T-helper 2 cell (primary cell): ENCODE measurements around the gene SIX2.
"Not testable (repeated sequence)": the region's sequence is repeated elsewhere in the genome, so short reads cannot be mapped to it uniquely, and the experiment has no call there.

Experiments used
- DNase-seq, 5 experiments: peaks; one replicate each; pipeline versions ENCODE4 v3.0.0 to v3.0.0-alpha.2; 2012 to 2022
- total RNA-seq, 2 donors: gene quantifications; one replicate each; lab custom pipeline; 2026; lab: John Stamatoyannopoulos, UW

SIX2 gene
- 0 to 0.20 reads per million in 2 donors for total RNA-seq

DNA sequence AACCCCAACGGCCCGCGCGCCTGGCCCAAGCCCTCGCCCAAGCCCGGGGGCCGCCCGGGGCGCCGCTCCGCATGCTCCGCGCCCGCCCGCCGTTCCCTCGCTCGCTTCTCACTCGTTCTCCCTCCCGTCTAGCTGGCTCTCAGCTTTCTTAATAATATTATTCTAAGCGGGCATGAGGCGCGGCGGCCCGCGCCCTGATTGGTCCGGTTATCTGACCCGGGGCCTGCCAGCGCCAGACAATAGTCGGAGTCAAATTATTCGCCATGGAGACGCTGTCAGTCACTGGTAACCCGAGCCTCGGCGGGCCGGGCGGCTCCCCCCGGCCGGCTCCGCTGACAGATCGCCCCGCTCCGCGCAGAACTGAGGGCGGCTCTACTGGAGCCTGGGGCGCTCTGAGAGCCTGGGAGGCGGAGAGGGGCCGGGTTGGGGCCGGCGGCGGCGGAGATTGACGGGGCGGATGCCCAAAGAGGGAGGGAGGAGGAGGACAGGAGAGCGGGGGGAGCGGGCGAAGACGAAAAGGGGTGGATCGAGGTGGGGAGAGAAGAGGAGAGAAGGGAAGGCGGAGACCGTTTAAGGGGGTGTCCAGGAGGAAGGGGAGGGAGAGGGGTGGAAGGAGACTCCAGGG, at the start of gene SIX2:
SIX2 (minus strand) TSS at position 150 of the 625 bp plus-strand sequence. CDS start 342 bp downstream, outside the sequence.
- DNase-seq = peak in 1 of 5 experiments; percentile 22

DNA sequence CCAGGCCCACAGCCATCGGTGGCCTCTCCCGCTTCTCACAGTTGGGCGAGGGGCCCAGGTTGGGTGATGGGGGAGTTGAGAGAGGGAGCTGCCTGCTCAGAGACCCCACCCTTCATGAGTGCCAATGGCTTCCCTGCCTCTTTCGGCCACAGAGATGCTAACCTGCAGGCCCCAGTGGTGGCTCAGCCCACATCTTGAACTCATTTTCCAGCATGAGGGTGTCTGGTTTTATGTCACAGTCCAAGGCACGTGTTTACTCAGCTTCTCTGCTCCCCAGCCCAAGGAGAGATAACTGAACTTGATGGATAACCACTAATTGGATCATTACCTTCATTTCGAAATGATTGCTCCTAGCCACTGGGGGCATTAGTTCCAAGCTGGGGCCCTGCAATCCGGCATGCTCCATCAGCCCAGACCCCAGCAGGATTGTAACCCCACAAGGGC, 45.9 kb upstream of the SIX2 start:
- no peak for DNase-seq

DNA sequence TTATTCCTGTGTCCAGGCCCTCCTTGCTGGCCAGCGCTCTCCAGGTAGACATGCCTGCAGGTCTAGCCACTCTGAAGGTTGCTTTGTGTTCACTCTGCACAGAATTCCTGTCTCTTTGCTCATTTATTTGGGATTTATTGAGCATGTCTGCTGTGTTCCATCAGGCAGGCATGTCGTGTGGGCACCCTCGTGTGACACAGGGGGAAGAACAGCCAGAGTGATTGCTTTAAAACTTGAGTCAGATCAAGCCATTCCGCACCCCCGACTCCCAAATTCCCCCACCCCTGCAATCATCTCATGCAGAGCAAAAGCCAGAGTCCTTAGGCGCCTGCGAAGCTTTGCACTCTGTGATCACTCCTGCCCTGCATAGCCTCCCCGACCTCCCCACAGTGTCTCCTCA, 44.7 kb upstream of the SIX2 start:
- DNase-seq = no peak

DNA sequence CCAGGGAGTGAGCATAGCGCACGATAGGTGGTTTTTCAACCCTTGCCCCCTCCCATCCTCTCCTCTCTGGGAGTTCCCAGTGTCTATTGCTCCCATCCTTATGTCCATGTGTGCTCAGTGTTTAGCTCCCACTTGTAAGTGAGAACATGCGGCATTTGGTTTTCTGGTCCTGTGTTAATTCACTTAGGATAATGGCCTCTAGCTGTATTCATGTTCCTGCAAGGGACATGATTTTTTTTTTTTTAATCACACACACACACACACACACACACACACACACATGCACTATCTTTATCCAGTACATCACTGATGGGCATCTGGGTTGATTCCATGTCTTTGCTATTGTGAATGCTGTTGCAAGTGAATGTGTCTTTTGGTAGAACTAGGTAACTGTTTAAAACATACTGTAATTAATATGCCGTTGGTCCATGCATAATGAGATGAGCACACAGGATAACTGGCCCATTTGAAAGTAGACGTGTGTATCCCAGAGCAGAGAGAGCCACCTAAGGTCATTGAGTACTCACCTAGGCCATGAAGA, 43.2 kb upstream of the SIX2 start:
- no peak for DNase-seq

DNA sequence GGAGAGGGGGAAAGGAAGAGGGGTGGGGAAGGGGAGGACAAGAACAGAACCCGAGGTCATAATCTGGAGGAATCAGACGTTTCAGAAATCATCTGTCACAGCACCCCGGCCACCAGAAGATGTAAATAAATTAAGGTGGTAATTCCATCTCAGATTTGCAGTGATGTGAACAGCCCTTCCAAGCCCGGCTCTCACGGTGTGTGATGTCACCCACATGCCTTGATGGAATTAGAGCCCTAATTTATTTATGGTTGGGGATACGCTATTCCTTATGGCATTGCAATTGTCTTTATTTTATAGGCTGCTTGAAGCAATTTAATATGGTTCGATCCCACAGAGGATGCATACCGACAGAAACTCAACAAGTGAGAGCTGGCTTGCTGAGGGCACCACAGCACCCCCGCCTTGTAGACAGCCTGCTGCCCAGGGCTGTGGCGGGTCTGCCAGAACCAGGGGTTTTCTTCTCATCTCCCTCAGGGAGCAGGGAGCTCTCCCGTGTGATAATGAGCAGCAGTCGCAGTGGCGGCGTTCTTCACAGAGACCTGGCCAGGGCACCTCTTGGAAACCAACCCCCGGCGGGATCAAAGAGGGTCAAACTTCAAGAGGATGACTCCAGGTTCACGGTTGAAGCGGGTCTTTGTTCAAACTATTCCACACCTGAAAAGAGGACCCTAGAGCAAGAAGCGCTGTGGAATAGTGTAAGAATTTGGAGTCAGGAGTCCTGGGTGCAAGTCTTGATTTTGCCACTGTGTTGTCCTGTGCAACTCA, 40.5 kb upstream of the SIX2 start:
- DNase-seq = no peak

DNA sequence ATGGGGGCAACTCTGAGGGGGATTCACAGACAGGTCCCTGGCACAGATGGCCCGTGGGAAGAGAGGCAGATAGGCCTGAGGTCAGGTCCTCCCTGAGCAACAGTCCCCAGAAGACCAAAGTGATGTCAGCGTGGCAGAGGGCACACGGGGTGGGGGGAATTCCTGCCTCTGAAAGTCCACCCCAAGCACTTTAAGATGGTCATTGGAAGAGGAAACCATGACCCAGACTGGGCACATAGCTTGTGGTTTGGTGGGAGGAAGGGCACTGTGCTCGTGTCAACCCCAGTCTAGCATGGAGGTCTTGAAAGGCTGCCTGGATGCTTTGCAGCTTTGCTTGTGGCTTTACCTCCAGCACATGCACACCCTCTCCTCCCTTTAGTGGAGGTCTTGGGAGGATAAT, 38.0 kb upstream of the SIX2 start:
- no peak for DNase-seq

DNA sequence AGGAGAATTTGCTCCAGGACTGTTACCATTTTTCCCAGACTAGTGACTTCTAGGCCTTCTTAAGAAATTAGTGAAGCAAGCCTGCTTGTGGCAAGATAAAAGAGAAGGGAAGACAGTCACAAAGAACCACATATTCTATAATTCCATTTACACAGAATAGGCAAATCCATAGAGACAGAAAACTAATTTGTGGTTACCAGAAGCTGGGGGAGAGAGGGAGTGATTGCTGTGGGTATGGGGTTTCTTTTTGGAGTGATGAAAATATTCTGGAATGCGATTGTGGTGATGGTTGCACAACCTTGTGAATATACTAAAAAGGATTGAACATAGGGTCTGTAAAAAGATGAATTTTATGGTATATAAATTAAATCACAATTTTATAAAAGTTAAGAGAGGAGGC, 37.5 kb upstream of the SIX2 start:
- no peak for DNase-seq

DNA sequence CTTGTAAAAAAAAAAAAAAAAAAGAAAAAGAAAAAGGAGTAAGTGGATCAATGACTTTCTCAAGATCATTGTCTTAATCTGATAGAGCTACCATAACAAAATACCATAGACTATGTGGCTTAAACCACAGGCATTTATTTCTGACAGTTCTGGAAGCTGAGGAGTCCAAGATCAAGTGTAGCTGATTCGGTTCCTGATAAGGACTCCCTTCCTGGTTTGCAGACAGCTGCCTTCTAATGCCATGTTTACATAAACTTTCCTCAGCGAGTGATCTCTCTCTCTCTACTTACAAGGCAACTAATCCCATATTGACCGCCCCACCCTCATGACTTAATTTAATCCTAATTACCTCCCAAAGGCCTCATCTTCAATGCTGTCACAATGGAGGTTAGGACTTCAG, 36.5 kb upstream of the SIX2 start:
- no peak for DNase-seq

DNA sequence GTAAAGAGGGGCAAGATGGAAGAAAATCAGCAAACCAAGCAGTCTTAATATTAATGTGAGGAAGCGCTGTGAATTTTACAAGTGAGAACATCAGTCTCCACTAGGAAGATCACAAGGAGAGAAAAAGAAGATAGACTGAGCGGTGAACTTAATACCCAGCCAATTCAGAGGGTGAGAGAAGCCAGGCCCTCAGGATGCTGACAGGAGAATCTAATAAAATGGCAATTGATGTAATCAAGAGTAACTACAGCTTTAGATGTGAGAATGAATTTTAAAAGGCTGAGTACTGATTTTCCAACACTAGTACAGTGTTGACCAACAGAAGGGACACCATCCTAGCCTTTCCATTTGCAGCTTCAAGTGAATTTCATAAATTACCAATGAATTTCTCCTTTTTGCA, 35.7 kb upstream of the SIX2 start:
- no peak for DNase-seq

DNA sequence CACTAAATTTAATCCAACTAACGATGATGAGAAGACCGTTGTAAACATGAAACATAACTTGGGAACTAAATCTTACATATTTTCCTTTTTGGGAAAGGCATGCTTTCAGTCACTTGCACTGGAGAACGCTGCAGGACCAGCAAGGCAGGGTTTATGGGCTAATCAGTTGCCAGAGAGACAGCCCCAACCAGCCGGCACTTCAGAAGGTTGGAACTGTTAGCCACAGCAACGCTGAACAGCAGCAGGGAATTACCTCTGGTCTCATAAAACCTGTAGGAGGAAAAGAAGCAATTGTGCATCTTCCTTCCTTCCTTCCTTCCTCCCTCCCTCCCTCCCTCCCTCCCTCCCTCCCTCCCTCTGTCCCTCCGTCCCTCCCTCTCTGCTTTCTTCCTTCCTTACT, 33.9 kb upstream of the SIX2 start:
- no peak for DNase-seq

DNA sequence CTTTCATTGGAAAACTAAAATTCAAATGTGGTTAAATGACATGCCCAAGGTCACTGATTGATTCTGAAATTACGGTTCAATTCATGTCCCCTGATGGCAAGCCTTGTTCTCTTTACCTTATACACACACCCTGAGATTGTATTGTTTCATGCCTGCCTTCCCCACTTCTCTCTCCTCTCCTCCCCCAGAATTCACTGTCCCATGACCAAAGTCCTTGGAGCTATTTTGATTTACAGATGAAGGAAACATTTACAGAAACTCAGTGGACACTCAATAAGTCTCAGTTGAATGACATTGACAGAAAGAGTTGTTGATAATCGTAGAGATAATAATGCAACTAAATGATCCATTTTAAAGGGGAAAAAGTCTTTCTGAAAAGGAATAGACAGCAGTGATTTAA, 33.1 kb upstream of the SIX2 start:
- no peak for DNase-seq

DNA sequence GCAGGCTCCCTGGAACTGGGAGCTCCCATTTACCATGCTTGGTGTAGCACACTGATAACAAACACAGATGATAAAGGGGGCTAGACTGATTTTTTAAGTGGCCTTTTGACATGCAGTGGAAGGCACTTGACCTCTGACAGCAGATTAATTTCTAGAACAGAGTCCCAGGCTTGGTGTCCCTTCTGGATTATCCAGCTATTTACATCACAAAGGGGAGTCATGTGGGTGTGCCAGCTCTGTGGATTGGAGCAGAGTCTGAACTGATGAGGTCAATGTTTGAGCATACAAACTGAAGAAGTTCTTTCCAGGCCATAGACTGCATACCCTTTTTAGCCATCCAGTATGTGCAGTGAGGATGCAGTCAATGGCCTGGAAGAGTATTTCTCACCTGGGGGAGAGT, 31.5 kb upstream of the SIX2 start:
- DNase-seq = no peak

DNA sequence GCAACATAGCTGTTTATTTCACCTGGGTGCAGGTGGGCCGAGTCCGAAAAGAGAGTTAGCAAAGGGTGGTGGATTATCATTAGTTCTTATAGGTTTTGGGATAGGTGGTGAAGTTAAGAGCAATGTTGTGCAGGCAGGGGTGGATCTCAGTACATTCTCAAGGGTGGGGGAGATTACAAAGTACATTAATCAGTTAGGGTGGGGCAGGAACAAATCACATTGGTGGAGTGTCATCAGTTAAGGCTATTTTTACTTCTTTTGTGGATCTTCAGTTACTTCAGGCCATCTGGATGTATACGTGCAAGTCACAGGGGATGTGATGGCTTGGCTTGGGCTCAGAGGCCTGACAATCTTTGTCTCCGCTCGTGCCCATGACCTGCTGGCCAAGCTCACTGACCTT, 30.6 kb upstream of the SIX2 start:
- DNase-seq = not testable (repeated sequence)

DNA sequence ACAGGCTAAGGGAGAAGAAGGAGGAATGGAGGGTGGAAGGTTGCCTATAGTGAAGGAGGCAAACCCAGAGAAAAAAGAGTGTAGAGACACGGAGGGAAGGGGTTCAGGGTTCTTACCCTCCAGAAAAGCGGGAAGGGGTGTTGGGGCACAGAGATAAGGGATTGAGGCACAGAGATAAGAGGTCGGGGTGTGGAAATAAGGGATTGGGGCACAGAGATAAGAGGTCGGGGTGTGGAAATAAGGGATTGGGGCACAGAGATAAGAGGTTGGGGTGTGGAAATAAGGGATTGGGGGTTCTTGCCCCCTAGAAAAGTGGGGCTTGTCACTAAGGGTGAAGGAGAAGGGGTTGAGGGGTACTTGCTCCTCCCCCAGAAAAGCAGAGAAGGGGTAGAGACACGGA, 29.6 kb upstream of the SIX2 start:
- not testable (repeated sequence) for DNase-seq

DNA sequence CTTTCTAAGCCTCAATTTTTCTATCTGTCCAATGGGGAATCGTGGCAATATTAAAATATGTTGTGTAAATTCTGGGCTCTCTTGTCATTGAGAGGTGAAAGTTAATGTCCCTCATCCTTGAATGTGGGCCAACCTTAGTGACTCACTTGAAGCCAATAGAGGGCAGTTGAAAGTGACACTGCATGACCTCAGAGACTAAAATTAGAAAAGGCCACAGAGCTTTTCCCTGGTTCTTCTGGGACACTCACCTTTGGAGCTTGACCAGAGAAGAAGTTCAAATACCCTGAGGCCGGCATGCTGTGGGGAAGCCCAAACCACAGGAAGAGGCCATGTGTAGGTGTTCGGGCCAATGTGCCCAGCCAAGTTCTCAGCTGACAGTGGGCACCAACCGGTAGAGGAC, 24.1 kb upstream of the SIX2 start:
- no peak for DNase-seq

DNA sequence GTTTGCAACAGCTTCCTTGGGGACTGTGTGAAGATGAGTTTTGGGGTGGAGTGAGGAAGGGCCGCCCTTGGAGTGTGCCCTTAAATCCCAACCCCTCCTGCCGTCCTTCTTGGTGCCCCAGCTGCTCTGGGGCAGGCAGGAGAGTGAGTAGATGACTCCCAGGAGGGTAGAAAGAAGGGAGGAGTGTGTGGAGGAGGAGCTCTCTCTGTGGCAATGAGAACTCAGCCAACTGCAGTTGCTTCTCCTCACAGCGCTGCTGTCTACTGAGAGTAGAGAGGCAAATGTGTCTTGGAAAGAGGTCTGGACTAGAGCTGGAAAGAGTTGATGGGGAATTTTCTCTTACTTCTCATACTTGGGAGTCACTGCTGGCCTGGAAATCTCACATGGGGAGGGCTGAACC, 21.8 kb upstream of the SIX2 start:
- no peak for DNase-seq

DNA sequence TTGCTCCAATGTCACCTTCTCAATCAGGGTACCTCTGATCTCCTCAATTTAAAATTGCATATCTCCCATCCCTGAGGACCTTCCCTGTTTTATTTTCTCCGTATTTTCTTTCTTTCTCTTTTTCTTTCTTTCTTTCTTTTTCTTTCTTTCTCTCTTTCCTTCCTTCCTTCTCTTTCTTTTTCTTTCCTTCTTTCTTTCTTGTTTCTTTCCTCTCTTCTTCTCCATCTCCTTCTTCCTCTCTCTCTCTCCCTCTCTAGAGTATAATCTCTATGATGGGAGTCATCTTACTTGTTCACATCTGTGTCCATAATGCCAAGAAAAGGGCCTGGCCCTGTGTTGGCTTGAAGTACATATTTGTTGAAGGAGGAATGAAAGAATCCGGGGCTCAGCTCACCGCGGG, 21.3 kb upstream of the SIX2 start:
- no peak for DNase-seq

DNA sequence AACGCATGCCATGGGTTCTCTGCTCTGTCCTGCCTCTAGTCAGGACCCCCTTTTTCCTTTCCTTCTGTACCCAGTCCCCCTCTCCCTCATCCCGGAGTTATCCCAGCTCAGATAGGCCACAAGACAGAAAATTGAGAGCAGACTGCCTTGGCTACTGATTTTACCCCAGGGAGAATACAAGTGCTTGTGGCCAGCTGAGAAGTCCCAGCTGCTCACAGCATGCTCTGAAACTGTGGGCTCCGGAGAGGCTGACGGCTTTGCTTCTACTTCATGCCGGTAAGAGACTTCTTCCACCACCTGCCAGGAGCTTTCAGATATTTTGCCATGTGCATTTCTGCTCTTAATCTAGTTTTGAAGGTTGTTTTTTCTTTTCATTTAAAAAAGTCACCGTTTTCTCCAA, 20.0 kb upstream of the SIX2 start:
- no peak for DNase-seq

DNA sequence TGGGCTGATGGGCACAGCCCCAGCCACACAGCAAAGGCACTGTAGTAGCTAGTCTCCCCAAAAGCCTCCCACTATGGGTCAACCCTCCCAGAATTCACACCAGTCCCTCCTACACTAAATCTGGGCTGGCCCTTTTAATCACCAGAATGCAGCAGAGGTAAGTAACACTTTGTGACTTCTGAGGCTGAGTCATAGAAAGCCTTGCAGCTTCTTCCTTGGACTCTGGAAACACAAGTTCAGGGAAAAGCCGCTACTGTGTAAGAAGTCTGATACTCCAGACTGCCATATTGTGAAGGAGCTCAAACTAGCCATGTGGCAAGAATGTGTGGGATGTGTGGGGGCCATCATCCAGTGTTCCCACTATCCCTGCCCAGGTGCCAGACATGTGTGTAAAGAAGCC, 19.0 kb upstream of the SIX2 start:
- DNase-seq = no peak

DNA sequence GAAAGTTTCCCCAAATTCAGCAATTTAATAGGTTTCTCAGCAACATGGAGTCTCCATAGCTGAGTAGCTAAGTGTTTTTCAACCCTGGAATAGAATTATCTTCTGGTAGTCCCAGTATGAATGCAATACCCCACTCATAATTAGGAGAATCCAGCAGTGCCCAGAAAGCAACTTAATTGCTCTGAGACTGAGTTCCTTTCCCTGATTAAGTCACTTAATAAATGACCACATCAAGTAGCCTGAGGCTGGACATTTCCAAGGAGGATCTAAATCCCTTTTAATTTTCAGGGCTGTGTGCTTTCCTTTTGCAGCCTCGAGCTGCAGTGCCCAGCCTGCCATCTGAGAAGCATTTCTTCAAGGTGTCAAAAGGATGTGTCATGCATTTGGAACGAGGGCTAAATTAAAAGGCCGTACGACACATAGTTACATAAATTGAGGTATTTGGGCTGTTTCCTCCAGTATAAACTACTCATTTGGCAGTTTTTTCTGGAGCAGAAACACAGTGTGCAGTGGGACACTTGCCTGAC, 17.7 kb upstream of the SIX2 start:
- no peak for DNase-seq

DNA sequence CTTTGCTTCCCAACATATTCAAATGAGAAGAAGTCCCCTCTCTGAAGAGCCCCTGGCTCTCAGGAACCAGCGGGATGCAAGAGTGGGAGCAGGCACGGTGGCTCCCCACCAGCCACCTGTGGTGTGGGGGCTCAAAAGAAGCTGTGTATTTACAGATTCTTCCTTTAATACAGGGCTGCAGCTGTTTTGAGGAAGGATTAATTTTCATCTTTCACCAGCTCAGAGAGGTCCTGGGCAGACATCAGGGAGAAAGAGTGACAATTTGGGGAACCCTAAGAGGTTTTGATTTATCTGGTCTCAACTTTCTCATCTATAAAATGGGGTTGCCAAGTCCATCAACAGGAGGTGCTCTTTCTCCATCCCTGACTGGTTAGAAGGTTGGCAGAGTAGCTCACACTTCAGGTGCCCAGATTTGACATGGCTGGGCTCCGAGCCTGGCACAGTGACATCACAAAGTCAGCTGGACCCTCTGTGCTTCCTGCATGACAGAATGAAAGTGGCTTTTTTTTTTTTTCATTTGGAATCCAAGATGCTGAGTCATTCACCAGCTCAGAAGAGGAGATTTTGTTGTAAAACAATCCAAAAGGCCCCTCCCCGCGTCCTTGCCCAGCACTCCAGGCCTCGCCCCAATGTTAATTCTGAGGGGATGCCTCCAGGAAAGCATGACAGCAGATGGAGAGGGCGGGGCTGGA, 15.5 kb upstream of the SIX2 start:
- DNase-seq = no peak

DNA sequence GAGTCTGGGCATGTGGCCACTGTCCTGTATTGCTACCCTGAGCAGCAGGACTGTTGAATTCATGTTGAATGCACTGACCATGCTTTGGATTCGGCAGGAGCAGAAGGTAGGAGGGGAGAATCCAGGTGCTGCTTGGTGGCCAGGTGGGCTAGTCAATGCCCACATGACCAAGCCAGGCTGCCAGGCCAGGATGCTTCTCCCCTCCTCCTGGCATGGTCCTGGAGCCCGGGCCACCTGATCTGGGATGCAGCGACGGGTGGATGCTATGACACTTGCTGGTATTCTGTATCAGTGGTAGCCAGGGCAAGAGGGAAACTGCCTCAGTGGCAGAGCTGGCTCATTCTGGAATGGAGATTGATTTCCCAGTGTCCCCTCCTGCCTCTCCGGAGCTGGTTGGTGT, 14.8 kb upstream of the SIX2 start:
- no peak for DNase-seq

DNA sequence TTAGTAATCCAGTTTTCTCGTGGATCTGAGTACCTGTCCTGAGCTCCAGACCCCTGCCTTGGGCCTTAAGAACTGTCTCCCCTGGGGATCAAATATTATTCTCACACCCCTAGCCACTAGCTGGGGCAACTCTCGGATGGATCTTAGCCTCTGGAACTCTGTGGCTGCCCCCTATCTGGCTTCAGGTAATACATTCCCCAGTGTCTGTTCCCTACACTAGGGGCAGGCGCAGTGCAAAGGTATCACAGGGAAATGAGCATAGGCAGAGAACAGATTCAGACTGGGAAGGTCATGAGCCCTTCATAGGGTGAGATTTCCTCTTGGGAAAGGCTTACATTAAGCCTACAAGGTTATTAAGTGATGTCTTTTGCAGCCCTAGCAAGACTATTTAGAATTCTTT, 11.2 kb upstream of the SIX2 start:
- DNase-seq = no peak
